ENCODE data around the gene KRT16. TPM values are rescaled to one million over a fixed set of nuclear protein-coding genes. Genes with fewer than 3 reads are reported as not detected.
"Not testable (repeated sequence)": the region's sequence is repeated elsewhere in the genome, so short reads cannot be mapped to it uniquely, and the experiment has no call there.

KRT16 gene
- total RNA-seq, 1 experiment from 2014 or later, result not detected

GRCh38 chr17:41631025-41631897 is 18.7 kb upstream of the KRT16 start:
- Histone ChIP-seq H3K27me3 (replicated peaks; ENCODE audit: insufficient read depth, low read depth, low read length, poor library complexity) (no peaks in the 10 kb centered on the region), H3K4me1 (ENCODE audit: insufficient read depth, low read length, poor library complexity, severe bottlenecking) (peaks cover 15% of the 10 kb centered on the region), H3K36me3 (ENCODE audit: insufficient read depth, low read length, poor library complexity, severe bottlenecking) (no peaks in the 10 kb centered on the region), H3K4me3 (ENCODE audit: low read depth, low read length, poor library complexity, severe bottlenecking) (no peak overlapping the region), H3K9me3 (ENCODE audit: low read depth, low read length, poor library complexity, severe bottlenecking) (no peaks in the 10 kb centered on the region), H3K27ac (ENCODE audit: low read depth, low read length, poor library complexity, severe bottlenecking) (no peak overlapping the region)
- intact Hi-C loops (cut with micrococcal nuclease; ENCODE audit: unreplicated experiment), result no loop called here
- CTCF ChIA-PET, result no interaction called here
- no peak for DNase-seq (ENCODE audit: low spot score)
- POLR2A ChIA-PET (ENCODE audit: low non-redundant PET), result no interaction called here
- no TSS peak for BruUV-seq (replicated peaks)
- TF ChIP-seq EZH2 (IDR thresholded peaks at IDR 0.05; ENCODE audit: borderline replicate concordance, low read depth, low read length, poor library complexity, severe bottlenecking), result no peak
- no peak for TF ChIP-seq CTCF (conservative IDR thresholded peaks at IDR 0.05; ENCODE audit: low read depth, low read length)

GRCh38 chr17:41629826-41630670 is 17.5 kb upstream of the KRT16 start:
- no peak for DNase-seq (ENCODE audit: low spot score)
- H3K4me3 ChIP-seq (ENCODE audit: low read depth, low read length, poor library complexity, severe bottlenecking), result no peak overlapping the region
- no TSS peak for BruUV-seq (replicated peaks)
- intact Hi-C loops (cut with micrococcal nuclease; ENCODE audit: unreplicated experiment), result no loop called here
- H3K27ac ChIP-seq (ENCODE audit: low read depth, low read length, poor library complexity, severe bottlenecking), result no peak overlapping the region
- CTCF ChIA-PET, result no interaction called here
- POLR2A ChIA-PET (ENCODE audit: low non-redundant PET), result no interaction called here
- TF ChIP-seq EZH2 (IDR thresholded peaks at IDR 0.05; ENCODE audit: borderline replicate concordance, low read depth, low read length, poor library complexity, severe bottlenecking) (no peak), CTCF (conservative IDR thresholded peaks at IDR 0.05; ENCODE audit: low read depth, low read length) (no peak)
- H3K4me1 ChIP-seq (ENCODE audit: insufficient read depth, low read length, poor library complexity, severe bottlenecking), result peaks cover 7% of the 10 kb centered on the region
- H3K27me3 ChIP-seq (replicated peaks; ENCODE audit: insufficient read depth, low read depth, low read length, poor library complexity), result no peaks in the 10 kb centered on the region
- no peaks in the 10 kb centered on the region for H3K9me3 ChIP-seq (ENCODE audit: low read depth, low read length, poor library complexity, severe bottlenecking)
- no peaks in the 10 kb centered on the region for H3K36me3 ChIP-seq (ENCODE audit: insufficient read depth, low read length, poor library complexity, severe bottlenecking)

- ChIA-PET POLR2A (ENCODE audit: low non-redundant PET) (no interaction called here), CTCF (no interaction called here)
- no TSS peak for BruUV-seq (replicated peaks)
- no peak for TF ChIP-seq CTCF (conservative IDR thresholded peaks at IDR 0.05; ENCODE audit: low read depth, low read length)
- no peak for TF ChIP-seq EZH2 (IDR thresholded peaks at IDR 0.05; ENCODE audit: borderline replicate concordance, low read depth, low read length, poor library complexity, severe bottlenecking)
- DNase-seq (ENCODE audit: low spot score), result no peak
- peaks cover under 1% of the 10 kb centered on the region for H3K4me1 ChIP-seq (ENCODE audit: insufficient read depth, low read length, poor library complexity, severe bottlenecking)
- H3K36me3 ChIP-seq (ENCODE audit: insufficient read depth, low read length, poor library complexity, severe bottlenecking), result no peaks in the 10 kb centered on the region
- no peaks in the 10 kb centered on the region for H3K27me3 ChIP-seq (replicated peaks; ENCODE audit: insufficient read depth, low read depth, low read length, poor library complexity)
- no peak overlapping the region for H3K27ac ChIP-seq (ENCODE audit: low read depth, low read length, poor library complexity, severe bottlenecking)
- intact Hi-C loops (cut with micrococcal nuclease; ENCODE audit: unreplicated experiment), result no loop called here
- no peaks in the 10 kb centered on the region for H3K9me3 ChIP-seq (ENCODE audit: low read depth, low read length, poor library complexity, severe bottlenecking)
- H3K4me3 ChIP-seq (ENCODE audit: low read depth, low read length, poor library complexity, severe bottlenecking), result no peak overlapping the region
These were observed 16.7 kb upstream of the KRT16 start for GRCh38 chr17:41629316-41629715.

GRCh38 chr17:41628621-41629255 is 16.2 kb upstream of the KRT16 start:
- H3K27ac ChIP-seq (ENCODE audit: low read depth, low read length, poor library complexity, severe bottlenecking); H3K27me3 ChIP-seq (replicated peaks; ENCODE audit: insufficient read depth, low read depth, low read length, poor library complexity); DNase-seq (ENCODE audit: low spot score); intact Hi-C loops (cut with micrococcal nuclease; ENCODE audit: unreplicated experiment); H3K36me3 ChIP-seq (ENCODE audit: insufficient read depth, low read length, poor library complexity, severe bottlenecking); H3K4me3 ChIP-seq (ENCODE audit: low read depth, low read length, poor library complexity, severe bottlenecking); POLR2A ChIA-PET (ENCODE audit: low non-redundant PET); H3K9me3 ChIP-seq (ENCODE audit: low read depth, low read length, poor library complexity, severe bottlenecking); H3K4me1 ChIP-seq (ENCODE audit: insufficient read depth, low read length, poor library complexity, severe bottlenecking); CTCF ChIA-PET; BruUV-seq (replicated peaks): not testable (repeated sequence)

- H3K9me3 ChIP-seq (ENCODE audit: low read depth, low read length, poor library complexity, severe bottlenecking); intact Hi-C loops (cut with micrococcal nuclease; ENCODE audit: unreplicated experiment); CTCF ChIA-PET; DNase-seq (ENCODE audit: low spot score); H3K4me1 ChIP-seq (ENCODE audit: insufficient read depth, low read length, poor library complexity, severe bottlenecking); H3K27ac ChIP-seq (ENCODE audit: low read depth, low read length, poor library complexity, severe bottlenecking); H3K36me3 ChIP-seq (ENCODE audit: insufficient read depth, low read length, poor library complexity, severe bottlenecking); H3K4me3 ChIP-seq (ENCODE audit: low read depth, low read length, poor library complexity, severe bottlenecking); POLR2A ChIA-PET (ENCODE audit: low non-redundant PET); BruUV-seq (replicated peaks); H3K27me3 ChIP-seq (replicated peaks; ENCODE audit: insufficient read depth, low read depth, low read length, poor library complexity): not testable (repeated sequence)
These were observed 15.5 kb upstream of the KRT16 start for GRCh38 chr17:41628073-41628370.
